Large intestine (tissue), 3 donors: ENCODE results near the gene REM1. TPM values are rescaled to one million over a fixed set of nuclear protein-coding genes. Genes with fewer than 3 reads are reported as not detected.
A peak's percentile ranks its signal among the peaks of the same experiment; 100 is the strongest.
"Not testable (repeated sequence)": the region's sequence is repeated elsewhere in the genome, so short reads cannot be mapped to it uniquely, and the experiment has no call there.

Experiments used
- DNase-seq, 2 donors: peaks; one replicate each; pipeline versions ENCODE4 v3.0.0 to v3.0.0-alpha.2; 2013
- H3K27ac ChIP-seq: one replicate; pipeline ENCODE4 v1.5.1; 2013; ENCODE audit warnings: low read length
- H3K27me3 ChIP-seq: 2 replicates; pipeline ENCODE4 v1.6.1; 2013; ENCODE audit warnings: low read length; ENCODE audit not compliant: control insufficient read depth, insufficient read depth
- H3K36me3 ChIP-seq: 2 replicates; pipeline ENCODE4 v1.6.1; 2013; ENCODE audit warnings: low read length; ENCODE audit not compliant: control insufficient read depth, insufficient read depth
- H3K4me1 ChIP-seq: one replicate; pipeline ENCODE4 v1.6.1; 2013; ENCODE audit warnings: low read length; ENCODE audit not compliant: control insufficient read depth, insufficient read depth
- H3K4me3 ChIP-seq: one replicate; pipeline ENCODE4 v1.5.1; 2013; ENCODE audit warnings: low read length
- H3K9me3 ChIP-seq: one replicate; pipeline ENCODE4 v1.6.1; 2013; ENCODE audit warnings: mild to moderate bottlenecking, low read depth, low read length, moderate library complexity; ENCODE audit not compliant: control insufficient read depth
- WGBS: methylation state at CpG from one replicate; pipeline ENCODE4 v1.1.5; 2013; ENCODE audit warnings: low lambda C conversion rate; ENCODE audit not compliant: insufficient coverage; 5-methylcytosine and 5-hydroxymethylcytosine counted together
- polyA plus RNA-seq: library from polyadenylated mRNA; unstranded; fragments of 120-200 nt; gene quantifications from one replicate; pipeline ENCODE4 v1.2.1, GENCODE V29; 2013

Gene REM1
- polyA plus RNA-seq, 1 donor: 2.8 TPM

DNA sequence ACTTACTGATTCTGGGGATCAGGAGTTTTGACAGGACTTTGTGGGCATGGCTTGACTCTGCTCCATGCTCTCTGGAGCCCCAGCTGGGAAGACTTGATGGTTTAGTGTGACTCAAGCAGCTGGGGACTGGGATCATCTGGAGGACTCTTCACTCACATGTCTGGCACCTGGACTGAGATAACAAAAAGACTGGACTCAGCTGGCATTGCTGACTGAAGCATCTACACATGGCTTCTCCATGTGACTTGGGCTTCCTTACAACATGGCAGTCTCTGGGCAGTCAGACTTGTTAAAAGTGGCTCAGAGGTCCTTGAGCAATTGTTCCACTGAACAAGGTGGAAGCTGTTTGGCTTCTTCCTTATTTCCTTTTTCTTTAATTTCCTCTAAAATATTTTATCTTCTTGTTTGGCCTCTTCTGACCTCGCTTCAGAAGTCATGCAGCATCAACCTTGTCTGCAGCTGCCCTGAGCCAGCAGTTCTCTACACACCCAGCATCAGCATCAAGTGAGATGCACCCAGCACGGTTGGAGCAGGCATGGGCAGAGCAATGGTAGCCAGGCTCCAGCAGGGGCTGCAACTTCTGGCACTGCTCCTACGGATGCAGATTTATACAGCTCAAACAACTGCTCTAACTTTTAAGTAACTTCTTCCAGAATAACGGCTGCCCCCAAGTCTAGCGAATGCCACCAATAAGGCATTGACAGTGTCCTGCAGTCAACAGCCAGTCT lies 33.6 kb downstream of the REM1 start:
- no peaks in the 10 kb centered on the region for H3K36me3 ChIP-seq
- no peaks in the 10 kb centered on the region for H3K4me1 ChIP-seq
- no peak overlapping the region for H3K27ac ChIP-seq
- no peak overlapping the region for H3K4me3 ChIP-seq
- no peaks in the 10 kb centered on the region for H3K27me3 ChIP-seq
- no peak for DNase-seq
- WGBS: 100% methylated on average over 1 of the region's 5 CpGs
- no peaks in the 10 kb centered on the region for H3K9me3 ChIP-seq

DNA sequence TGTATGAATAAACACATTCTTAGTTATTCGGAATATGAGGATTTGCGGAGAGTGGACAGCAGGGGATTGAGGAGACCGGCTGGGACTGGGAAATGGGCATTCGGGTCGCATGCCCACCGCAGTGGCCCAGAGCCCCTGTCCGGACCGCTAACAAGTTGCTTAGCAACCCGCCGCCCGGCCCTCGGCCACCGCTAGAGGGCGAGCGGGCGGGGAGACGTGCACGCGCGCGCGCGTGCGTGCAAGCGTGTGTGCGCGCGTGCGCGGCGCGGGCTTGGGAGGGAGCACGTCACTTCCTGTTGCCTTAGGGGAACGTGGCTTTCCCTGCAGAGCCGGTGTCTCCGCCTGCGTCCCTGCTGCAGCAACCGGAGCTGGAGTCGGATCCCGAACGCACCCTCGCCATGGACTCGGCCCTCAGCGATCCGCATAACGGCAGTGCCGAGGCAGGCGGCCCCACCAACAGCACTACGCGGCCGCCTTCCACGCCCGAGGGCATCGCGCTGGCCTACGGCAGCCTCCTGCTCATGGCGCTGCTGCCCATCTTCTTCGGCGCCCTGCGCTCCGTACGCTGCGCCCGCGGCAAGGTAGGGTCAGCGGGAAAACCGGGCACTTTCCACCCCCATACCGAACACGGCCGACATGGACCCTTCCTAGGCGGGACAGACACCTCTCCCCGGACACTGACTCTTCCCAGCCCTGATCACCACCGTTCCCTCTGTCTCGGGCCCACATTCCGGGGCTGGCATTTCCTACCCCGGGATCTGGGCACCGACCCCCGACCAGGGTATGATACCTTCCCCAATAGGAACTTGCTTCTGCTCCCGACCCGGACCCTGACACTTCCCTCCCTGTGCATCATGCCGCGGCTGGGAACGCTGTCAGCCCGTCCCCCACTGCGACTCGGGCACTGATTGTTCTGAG lies 39.3 kb downstream of the REM1 start, which contains the start of gene HM13:
TSS of gene HM13 (plus strand) at position 289 of the 918 bp plus-strand sequence. CDS start at position 399, 110 bp downstream.
- H3K4me1 ChIP-seq: peaks cover 13% of the 10 kb centered on the region
- peaks cover 15% of the 10 kb centered on the region for H3K36me3 ChIP-seq
- peak; percentile 93 to 94 for DNase-seq
- no peaks in the 10 kb centered on the region for H3K27me3 ChIP-seq
- H3K27ac ChIP-seq: peak within 1 kb of the TSS; percentile 62
- H3K9me3 ChIP-seq: no peaks in the 10 kb centered on the region
- peak within 1 kb of the TSS; percentile 98 for H3K4me3 ChIP-seq
- WGBS: 20% methylated on average over 1 of the region's 86 CpGs

- Histone ChIP-seq H3K36me3 (peaks cover 15% of the 10 kb centered on the region), H3K9me3 (no peaks in the 10 kb centered on the region), H3K27me3 (no peaks in the 10 kb centered on the region), H3K4me3 (peak overlapping the region; percentile 98), H3K4me1 (peaks cover 13% of the 10 kb centered on the region), H3K27ac (no peak overlapping the region)
- WGBS: 60% methylated on average over 1 of the region's 4 CpGs
- no peak for DNase-seq
These were observed 40.1 kb downstream of the REM1 start for GRCh38 chr20:31515072-31515774.

DNA sequence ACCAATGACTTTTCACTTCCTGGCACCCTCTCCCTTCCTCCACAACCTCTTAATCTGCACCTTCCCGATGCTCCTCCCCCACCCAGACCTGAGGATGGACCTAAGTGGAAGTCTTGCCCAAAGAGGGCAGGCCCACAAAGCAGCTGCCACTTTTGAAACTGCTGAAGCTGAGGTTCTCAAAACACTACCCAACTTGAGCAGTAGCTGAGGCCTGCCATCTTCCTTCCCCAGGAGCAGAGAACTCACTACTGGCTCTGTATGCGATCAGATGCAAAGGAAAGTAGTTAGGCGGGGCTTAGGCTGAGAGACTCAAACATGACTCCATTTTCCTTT lies 40.7 kb downstream of the REM1 start:
- DNase-seq: no peak
- H3K4me3 ChIP-seq: no peak overlapping the region
- WGBS: no CpG with 5 or more reads among the region's 3 CpGs
- H3K9me3 ChIP-seq: no peaks in the 10 kb centered on the region
- H3K27me3 ChIP-seq: no peaks in the 10 kb centered on the region
- peaks cover 13% of the 10 kb centered on the region for H3K4me1 ChIP-seq
- peaks cover 15% of the 10 kb centered on the region for H3K36me3 ChIP-seq
- no peak overlapping the region for H3K27ac ChIP-seq

DNA sequence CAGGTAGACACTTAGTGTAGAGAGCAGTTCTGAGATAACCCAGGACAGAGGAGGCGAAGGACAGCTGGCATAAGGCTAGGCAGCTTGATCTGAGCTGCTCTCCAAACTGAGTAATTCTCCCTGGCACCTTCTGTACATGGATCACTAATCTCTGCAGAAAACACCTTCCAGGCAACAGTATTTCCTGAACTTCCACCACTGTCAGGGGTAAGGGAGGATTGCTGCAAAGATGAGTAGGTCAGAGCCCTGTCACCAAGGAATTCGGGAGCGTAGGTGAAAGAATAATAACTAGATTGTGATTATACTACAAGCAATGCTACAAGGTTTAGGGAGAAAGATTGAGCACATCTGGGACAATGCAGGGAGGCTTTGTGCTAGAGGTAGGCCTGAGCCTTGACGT lies 41.1 kb downstream of the REM1 start:
- H3K4me1 ChIP-seq: peaks cover 13% of the 10 kb centered on the region
- no peak for DNase-seq
- 100% methylated on average over 2 of the region's 4 CpGs for WGBS
- H3K4me3 ChIP-seq: no peak overlapping the region
- no peaks in the 10 kb centered on the region for H3K27me3 ChIP-seq
- H3K36me3 ChIP-seq: peaks cover 17% of the 10 kb centered on the region
- no peak overlapping the region for H3K27ac ChIP-seq
- no peaks in the 10 kb centered on the region for H3K9me3 ChIP-seq

DNA sequence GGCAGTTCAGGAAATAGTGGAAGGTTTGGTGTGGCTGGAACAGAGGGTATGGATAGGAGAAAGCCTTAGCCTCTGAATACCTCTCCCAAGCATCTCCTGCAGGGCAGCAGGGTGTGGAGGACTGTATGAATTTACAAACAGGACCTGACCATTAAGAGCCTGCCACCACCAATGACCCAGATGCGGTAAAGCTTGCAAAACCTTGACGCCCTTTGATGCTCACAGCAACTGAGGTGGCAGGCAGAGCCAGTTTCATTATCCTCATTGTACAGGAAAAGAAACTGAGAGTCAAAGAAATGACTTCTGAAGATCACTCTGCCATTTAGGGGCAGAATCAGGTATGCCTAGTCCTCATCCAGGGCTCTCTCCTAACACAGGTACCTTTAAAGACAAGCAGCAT lies 41.6 kb downstream of the REM1 start:
- H3K27ac ChIP-seq: no peak overlapping the region
- WGBS: no CpG with 5 or more reads among the region's 2 CpGs
- H3K9me3 ChIP-seq: no peaks in the 10 kb centered on the region
- H3K4me3 ChIP-seq: no peak overlapping the region
- H3K27me3 ChIP-seq: no peaks in the 10 kb centered on the region
- H3K4me1 ChIP-seq: peaks cover 13% of the 10 kb centered on the region
- no peak for DNase-seq
- H3K36me3 ChIP-seq: peaks cover 17% of the 10 kb centered on the region

DNA sequence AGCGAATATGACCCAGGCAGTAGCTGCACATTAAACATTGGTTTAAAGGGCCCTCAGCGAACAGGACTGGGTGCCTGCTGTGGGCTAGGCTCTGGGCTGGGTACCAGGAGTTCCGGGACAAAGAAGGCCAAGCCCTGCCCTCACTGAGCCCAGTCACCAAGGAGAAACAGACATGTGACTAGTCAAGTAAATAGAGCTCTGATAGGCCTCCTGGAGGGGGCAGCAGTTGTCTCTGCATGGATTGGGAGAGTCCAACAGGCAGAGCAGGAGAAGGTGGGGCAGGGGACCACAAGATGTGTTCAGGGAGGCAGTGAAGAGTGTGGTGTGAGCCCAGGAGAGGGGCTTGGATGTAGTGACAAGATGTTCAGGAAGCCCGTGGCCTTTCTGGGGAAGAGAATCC lies 42.3 kb downstream of the REM1 start:
- H3K9me3 ChIP-seq: no peaks in the 10 kb centered on the region
- H3K27ac ChIP-seq: no peak overlapping the region
- WGBS: 100% methylated on average over 1 of the region's 4 CpGs
- H3K36me3 ChIP-seq: peaks cover 20% of the 10 kb centered on the region
- peaks cover 13% of the 10 kb centered on the region for H3K4me1 ChIP-seq
- peak; percentile 31 to 52 for DNase-seq
- H3K4me3 ChIP-seq: no peak overlapping the region
- H3K27me3 ChIP-seq: no peaks in the 10 kb centered on the region

- DNase-seq, H3K27me3 ChIP-seq, H3K27ac ChIP-seq, H3K4me3 ChIP-seq, H3K4me1 ChIP-seq, H3K9me3 ChIP-seq: not testable (repeated sequence)
- H3K36me3 ChIP-seq: peaks cover 25% of the 10 kb centered on the region
- no CpG with 5 or more reads among the region's 7 CpGs for WGBS
These were observed 46.2 kb downstream of the REM1 start for GRCh38 chr20:31521267-31521666.

DNA sequence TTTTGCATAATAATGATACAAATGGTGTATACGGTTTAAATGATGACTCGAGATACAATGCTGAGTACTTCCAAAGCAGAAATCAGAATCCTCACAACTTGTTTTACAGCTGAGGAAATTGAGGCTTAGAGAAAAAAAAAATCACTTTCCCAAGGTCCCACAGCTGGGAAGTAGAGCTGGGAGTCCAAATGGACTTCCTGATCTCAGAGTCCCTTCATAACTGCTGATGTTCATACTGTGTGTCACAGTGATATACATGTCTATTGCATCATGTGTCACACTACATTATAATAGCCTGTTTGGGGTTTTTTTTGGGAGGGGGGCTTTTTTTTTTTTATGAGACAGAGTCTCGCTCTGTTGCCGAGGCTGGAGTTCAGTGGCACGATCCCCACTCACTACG lies 47.6 kb downstream of the REM1 start:
- no CpG with 5 or more reads among the region's 6 CpGs for whole genome bisulfite sequencing
- Histone ChIP-seq H3K4me3 (no peak overlapping the region), H3K36me3 (peaks cover 23% of the 10 kb centered on the region)

More for the DNA sequence above, 47.6 kb downstream of the REM1 start:
- H3K27me3 ChIP-seq: no peaks in the 10 kb centered on the region
- no peak overlapping the region for H3K27ac ChIP-seq
- DNase-seq: no peak
- H3K4me1 ChIP-seq: no peaks in the 10 kb centered on the region
- no peaks in the 10 kb centered on the region for H3K9me3 ChIP-seq
